GM12892 (cell line): ENCODE measurements around the gene PHC2. TPM values are rescaled to one million over a fixed set of nuclear protein-coding genes. Genes with fewer than 3 reads are reported as not detected.

ENCODE experiments used
- DNase-seq: peaks from one replicate; pipeline ENCODE4 v3.0.0; 2011; ENCODE audit not compliant: insufficient read length
- FAIRE-seq: peaks from 2 replicates; lab custom pipeline; 2011; peaks lifted over from hg19 to GRCh38; lab: Jason Lieb, UNC
- POLR2A ChIP-seq: IDR thresholded peaks from 2 replicates; pipeline ENCODE4 v1.6.1; 2011; ENCODE audit warnings: low read depth, low read length, control low read depth
- POLR2AphosphoS5 ChIP-seq: IDR thresholded peaks from 2 replicates; pipeline ENCODE4 v1.6.1; 2011; ENCODE audit warnings: low read depth, low read length, control low read depth
- TAF1 ChIP-seq: IDR thresholded peaks from 2 replicates; pipeline ENCODE4 v1.6.1; 2011; ENCODE audit warnings: low read depth, mild to moderate bottlenecking, control low read depth, low read length, borderline replicate concordance
- polyA plus RNA-seq: library from polyadenylated mRNA; unstranded; fragments of >200 nt; gene quantifications from one replicate; pipeline ENCODE4 v1.2.1, GENCODE V29; 2012; ENCODE audit warnings: missing spikeins, inconsistent platforms; ENCODE audit not compliant: missing spikeins

PHC2 gene, protein sequence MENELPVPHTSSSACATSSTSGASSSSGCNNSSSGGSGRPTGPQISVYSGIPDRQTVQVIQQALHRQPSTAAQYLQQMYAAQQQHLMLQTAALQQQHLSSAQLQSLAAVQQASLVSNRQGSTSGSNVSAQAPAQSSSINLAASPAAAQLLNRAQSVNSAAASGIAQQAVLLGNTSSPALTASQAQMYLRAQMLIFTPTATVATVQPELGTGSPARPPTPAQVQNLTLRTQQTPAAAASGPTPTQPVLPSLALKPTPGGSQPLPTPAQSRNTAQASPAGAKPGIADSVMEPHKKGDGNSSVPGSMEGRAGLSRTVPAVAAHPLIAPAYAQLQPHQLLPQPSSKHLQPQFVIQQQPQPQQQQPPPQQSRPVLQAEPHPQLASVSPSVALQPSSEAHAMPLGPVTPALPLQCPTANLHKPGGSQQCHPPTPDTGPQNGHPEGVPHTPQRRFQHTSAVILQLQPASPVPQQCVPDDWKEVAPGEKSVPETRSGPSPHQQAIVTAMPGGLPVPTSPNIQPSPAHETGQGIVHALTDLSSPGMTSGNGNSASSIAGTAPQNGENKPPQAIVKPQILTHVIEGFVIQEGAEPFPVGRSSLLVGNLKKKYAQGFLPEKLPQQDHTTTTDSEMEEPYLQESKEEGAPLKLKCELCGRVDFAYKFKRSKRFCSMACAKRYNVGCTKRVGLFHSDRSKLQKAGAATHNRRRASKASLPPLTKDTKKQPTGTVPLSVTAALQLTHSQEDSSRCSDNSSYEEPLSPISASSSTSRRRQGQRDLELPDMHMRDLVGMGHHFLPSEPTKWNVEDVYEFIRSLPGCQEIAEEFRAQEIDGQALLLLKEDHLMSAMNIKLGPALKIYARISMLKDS
- 16.0 TPM for polyA plus RNA-seq

DNA sequence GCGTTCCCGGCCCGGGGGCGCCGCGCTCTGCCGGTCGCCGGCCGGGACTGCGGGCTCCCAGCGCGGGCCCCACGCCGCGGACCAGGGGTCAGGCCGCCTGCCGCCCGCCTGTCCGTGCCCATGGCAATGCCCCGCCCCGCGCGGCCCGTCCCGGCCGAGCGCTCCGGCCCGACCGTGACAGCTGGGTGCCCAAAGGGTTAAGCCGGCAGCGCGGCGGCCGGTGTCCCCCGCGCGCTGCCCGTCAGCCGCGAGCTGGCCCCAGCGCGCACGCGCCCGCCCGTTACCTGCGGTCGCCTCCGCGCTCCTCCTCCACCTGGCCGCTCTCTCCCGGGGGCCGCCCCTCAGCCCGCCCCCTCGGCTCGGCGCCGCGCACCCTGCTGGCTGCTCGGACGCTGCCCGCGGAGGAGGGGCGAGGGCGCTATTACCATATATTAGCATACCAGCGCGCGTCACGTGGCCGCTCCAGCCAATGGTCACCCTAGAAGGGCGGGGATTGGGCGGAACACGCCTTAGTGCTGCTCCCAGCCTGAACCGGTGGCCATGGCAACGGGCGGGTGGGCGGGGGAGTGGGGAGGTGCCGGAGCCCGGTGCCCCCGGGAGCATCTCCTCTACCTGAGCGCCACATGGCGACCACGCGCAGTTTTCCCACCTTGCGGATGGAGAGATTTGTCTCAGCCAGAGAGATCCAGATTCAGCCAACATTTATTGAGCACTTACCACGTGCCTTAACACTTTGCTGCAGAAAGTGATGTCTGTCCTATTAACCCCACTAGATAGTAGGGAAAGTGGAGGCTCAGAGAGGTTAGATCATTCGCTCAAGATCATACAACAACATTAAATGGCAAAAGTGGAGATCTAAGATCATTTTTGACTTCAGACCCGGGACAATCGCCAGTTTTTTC, at the start of gene PHC2:
Gene PHC2, minus strand, starts transcription at position 404 of the 902 bp plus-strand sequence. CDS start 55,556 bp downstream, outside the sequence.
- peak; percentile 88 for DNase-seq
- FAIRE-seq = peak; percentile 80
- TF ChIP-seq TAF1 (no peak), POLR2A (no peak), POLR2AphosphoS5 (no peak)

DNA sequence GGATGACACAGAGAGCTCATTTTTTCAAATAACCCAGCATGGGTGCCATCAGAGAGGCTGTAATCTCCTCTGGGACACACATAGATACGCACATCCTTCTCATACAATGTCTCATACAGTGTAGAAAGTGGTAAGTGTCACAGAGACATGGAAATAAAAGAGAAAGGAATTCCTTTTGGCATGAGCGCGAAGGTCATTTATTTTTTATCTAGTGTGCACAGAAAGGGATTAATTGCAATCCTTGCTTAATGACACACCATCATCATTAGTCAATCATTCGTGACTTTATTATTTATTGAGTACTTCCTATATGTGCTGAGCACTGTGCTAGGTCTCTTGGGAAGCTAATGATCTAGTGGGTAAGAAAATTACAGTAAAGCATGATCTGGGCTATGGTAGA, 46.6 kb upstream of the PHC2 start:
- TF ChIP-seq POLR2AphosphoS5 (no peak), POLR2A (no peak)
- DNase-seq (no peak), FAIRE-seq (no peak)

DNA sequence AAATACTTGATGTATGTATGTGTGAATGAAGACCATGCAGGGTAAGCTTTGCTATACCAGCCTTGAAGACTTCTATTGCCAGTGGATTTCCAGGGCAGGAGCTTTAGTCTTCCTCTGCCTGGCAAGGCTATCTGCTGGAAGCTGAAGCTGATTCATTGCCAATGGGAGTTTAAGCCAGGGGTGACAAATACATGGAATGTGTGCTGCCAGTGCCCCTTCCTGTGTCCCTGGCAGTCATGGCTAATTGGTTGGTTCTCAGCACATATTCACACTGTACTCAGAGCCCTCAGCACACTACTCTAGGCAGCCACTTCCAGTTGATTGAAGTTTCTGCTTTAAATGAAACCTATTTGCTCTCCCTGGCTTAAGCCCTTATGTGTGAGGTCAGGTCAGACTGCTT, 43.0 kb upstream of the PHC2 start:
- FAIRE-seq (no peak), DNase-seq (no peak)
- TF ChIP-seq POLR2AphosphoS5 = no peak
- no peak for TF ChIP-seq POLR2A
- no peak for TF ChIP-seq TAF1

DNA sequence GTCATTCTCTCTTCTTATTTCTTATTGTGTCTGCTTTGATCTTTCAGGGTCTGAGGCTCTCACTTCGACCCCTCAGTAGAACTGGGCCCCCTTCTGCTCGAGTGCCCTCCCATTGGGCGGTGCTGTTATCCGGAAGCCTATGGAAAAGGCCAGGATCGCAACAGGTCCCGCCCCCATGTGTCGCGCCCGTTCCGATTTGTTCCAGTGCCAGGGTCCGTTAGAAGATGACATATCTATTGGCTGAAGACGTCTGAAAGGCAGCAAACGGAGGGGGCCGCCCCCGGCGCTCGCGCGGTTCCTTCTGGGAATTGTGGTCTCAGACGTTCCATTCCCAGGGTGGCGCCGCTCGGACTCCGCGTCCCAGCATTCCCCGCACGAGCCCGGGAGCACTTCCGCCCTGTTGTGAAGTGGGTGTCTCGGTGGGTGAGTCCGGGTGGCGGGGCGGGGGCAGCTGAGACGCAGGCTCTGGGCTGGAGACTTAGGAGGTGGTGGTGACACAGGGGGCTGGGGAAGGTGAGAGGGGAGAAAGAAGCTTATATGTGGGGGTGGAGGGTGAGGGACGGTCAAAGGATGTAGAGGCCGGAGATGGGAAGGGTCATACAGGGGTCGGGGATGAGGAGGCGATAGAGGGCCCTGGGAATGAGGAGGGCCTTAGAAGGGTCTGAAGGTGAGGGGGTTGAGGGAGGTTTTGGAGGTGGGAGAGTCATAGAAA, 41.5 kb upstream of the PHC2 start, which contains the start of gene ZSCAN20:
Gene ZSCAN20, plus strand, starts transcription at position 377 of the 712 bp plus-strand sequence. CDS start 6,644 bp downstream, outside the sequence.
- TF ChIP-seq POLR2A (peak; percentile 44; the same call in 1 of the 2 replicates), POLR2AphosphoS5 (no peak)
- DNase-seq (peak; percentile 79), FAIRE-seq (peak; percentile 94)

DNA sequence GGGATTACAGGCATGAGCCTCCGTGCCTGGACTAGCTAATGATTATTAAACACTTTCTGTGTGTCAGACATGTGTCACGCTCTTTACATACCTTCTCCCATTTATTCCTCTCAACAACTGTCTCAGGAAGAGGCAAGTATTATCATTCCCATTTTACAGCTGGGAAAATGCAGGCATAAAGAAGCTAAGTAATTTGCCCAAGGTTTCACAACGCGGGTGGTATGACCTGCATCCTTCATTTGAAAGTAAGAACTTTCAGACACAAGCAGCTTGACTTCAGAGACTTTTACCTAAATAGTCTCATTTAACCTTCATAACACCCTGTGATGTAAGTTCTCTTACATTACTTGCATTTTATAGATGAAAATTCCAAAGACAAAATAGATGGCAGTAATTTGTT, 40.5 kb upstream of the PHC2 start:
- DNase-seq = no peak
- no peak for FAIRE-seq
- TF ChIP-seq TAF1 (no peak), POLR2A (no peak), POLR2AphosphoS5 (no peak)

DNA sequence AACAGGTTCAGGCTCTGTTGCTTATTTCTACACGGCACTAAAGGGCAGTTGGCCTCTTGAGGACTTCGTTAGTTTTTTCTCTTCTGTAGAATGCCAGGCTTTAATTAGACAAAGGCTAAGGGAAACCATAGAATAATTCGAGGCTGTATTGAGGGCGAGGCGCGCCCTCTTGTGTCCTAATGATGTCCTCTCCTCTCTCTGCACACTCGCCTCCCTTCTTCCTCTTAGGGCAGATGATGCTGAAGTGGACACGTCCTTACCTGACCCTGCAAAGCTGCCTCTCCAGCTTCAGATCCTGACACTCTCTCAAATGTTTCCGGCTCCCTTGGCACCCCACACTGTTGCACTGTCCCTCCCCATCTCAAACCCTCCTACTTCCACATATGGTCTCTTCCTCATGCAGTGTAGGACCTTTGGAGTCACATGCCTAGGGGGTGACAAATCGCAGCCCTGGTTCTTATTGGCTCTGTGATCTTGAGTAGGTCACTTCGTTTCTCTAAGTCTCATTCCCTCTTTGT, 39.7 kb upstream of the PHC2 start:
- peak; percentile 81 for FAIRE-seq
- DNase-seq = peak; percentile 52
- TF ChIP-seq POLR2AphosphoS5 (no peak), POLR2A (no peak), TAF1 (no peak)

DNA sequence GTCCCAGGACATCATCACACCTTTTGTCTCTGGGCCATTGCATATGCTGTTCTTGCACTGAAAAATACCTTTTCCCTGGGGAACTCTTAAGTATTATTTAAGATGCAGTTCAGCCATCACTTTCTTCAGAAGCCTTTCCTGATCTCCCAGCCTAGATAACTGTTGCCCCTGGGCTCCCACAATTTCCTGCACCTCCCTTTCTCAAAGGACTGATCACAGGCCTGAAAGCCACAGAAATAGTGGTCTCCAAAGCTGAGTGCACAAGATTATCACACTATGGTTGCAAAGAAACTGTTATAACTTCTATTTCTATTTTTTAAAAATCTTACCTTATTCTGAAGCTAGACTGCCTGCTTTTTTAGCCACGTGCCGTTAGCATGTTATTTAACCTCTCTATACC, 38.8 kb upstream of the PHC2 start:
- no peak for FAIRE-seq
- no peak for DNase-seq
- TF ChIP-seq POLR2A = no peak

DNA sequence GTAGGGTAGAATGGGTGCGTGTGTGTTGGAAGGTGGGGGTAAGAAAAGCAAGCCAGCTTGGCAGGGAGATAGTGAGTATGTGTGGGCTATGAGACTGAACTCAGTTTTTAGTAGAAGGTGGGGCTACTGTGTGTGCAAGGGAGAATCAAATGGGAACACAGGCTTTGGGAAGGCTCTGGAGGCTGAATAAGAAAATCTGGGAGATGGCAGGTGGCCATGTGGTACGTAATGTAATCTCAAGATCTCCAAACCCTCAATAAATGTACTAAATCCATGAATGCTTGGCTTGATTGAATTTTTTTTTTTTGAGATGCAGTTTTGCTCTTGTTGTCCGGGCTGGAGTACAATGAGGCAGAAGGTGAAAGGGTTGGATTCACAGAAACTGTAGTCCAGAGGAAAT, 38.1 kb upstream of the PHC2 start:
- no peak for FAIRE-seq
- DNase-seq = no peak
- no peak for TF ChIP-seq POLR2AphosphoS5
- TF ChIP-seq TAF1 = no peak
- no peak for TF ChIP-seq POLR2A

DNA sequence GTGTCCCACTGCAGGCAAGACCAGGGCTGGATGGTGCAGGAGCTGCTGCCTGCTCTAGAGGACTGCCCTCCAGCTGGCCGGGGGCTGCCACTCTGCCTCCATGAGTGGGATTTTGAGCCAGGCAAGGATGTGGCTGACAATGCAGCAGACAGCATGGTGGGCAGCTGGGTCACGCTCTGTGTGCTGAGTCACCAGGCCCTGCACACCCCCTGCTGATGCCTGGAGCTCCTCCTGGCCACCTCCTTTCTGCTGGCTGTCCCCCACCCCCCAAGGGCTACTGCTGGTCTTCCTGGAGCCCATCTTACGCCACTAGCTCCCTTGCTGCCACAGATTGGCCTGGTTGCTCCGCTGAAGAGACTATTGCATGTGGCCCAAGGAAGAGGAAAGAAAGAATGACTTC, 37.6 kb upstream of the PHC2 start:
- FAIRE-seq = no peak
- DNase-seq = no peak
- TF ChIP-seq TAF1 (no peak), POLR2AphosphoS5 (no peak), POLR2A (no peak)

DNA sequence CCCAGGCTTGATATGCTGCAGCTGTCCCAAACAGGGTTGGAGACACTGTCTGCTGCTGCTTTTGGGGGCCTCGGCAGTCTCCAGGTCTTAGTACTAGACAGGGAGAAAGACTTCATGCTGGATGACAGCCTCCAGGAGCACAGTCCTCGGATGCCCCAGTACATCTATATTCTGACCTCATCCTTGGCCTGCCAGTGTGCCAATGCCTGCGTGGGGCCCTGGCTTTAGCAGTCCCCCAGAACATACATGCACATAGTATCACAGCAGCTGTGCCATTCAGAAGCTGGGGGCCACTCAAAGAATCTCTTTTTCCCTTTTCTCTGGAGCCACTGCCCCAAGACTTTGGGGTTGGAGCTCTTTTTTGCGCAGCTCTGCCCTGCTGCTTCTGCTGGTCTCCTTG, 37.1 kb upstream of the PHC2 start:
- TF ChIP-seq POLR2AphosphoS5 (no peak), POLR2A (no peak), TAF1 (no peak)
- FAIRE-seq = no peak

More for the DNA sequence above, 37.1 kb upstream of the PHC2 start:
- DNase-seq = no peak
